Activated CD4-positive, alpha-beta T cell treated with anti-CD3 and anti-CD28 coated beads, Interleukin-10, Interleukin-2, amounts not matched to agents 100 ng/mL and 50 ng/mL, durations not matched to agents 16 hours and 8 hours (primary cell): ENCODE data around the gene KRTAP3-2.

Experiments
- DNase-seq: peaks from one replicate; pipeline ENCODE4 v3.0.0-alpha.2; 2020

Gene KRTAP3-2

GRCh38 chr17:41009936-41010335 lies 10.2 kb upstream of the KRTAP3-2 start:
- no peak for DNase-seq

- DNase-seq, result no peak
Measured at GRCh38 chr17:41009301-41009760, 9.6 kb upstream of the KRTAP3-2 start.

GRCh38 chr17:41008811-41009210 lies 9.1 kb upstream of the KRTAP3-2 start, which contains the start of gene KRTAP3-1:
KRTAP3-1 (minus strand) TSS chr17:41009128; CDS start chr17:41009074, 54 bp downstream.
- no peak for DNase-seq

- DNase-seq, result no peak
Measured at GRCh38 chr17:41004397-41004796, 4.7 kb upstream of the KRTAP3-2 start.

- no peak for DNase-seq
Measured at GRCh38 chr17:41003926-41004325, 4.2 kb upstream of the KRTAP3-2 start.

GRCh38 chr17:41002814-41003213 lies 3.1 kb upstream of the KRTAP3-2 start:
- DNase-seq, result no peak

- DNase-seq, result no peak
Measured at GRCh38 chr17:41001795-41002194, 2.1 kb upstream of the KRTAP3-2 start.

GRCh38 chr17:40997361-40997760 lies 2.3 kb downstream of the KRTAP3-2 start:
- DNase-seq, result no peak

GRCh38 chr17:40996829-40997228 lies 2.9 kb downstream of the KRTAP3-2 start:
- DNase-seq, result no peak

GRCh38 chr17:40995116-40995515 lies 4.6 kb downstream of the KRTAP3-2 start:
- DNase-seq, result no peak

- no peak for DNase-seq
Measured at GRCh38 chr17:40993839-40994238, 5.9 kb downstream of the KRTAP3-2 start, which contains the start of gene KRTAP3-3. KRTAP3-3 (minus strand) TSS chr17:40994164; CDS start chr17:40994097, 67 bp downstream.

- DNase-seq, result no peak
Measured at GRCh38 chr17:40993084-40993483, 6.6 kb downstream of the KRTAP3-2 start.

- no peak for DNase-seq
Measured at GRCh38 chr17:40992666-40993065, 7.0 kb downstream of the KRTAP3-2 start.

GRCh38 chr17:40986920-40987319 lies 12.8 kb downstream of the KRTAP3-2 start:
- no peak for DNase-seq

- no peak for DNase-seq
Measured at GRCh38 chr17:40984226-40984625, 15.5 kb downstream of the KRTAP3-2 start, which contains the start of gene KRT40. KRT40 (minus strand) TSS chr17:40984326; CDS start chr17:40984273, 53 bp downstream.

GRCh38 chr17:40981115-40981514 lies 18.6 kb downstream of the KRTAP3-2 start:
- no peak for DNase-seq

- no peak for DNase-seq
Measured at GRCh38 chr17:40980596-40980995, 19.1 kb downstream of the KRTAP3-2 start.

- no peak for DNase-seq
Measured at GRCh38 chr17:40980117-40980516, 19.6 kb downstream of the KRTAP3-2 start.

- no peak for DNase-seq
Measured at GRCh38 chr17:40978575-40979151, 21.0 kb downstream of the KRTAP3-2 start.

GRCh38 chr17:40975516-40975915 lies 24.2 kb downstream of the KRTAP3-2 start:
- no peak for DNase-seq

- no peak for DNase-seq
Measured at GRCh38 chr17:40974366-40974765, 25.3 kb downstream of the KRTAP3-2 start.

GRCh38 chr17:40967582-40967981 lies 32.1 kb downstream of the KRTAP3-2 start:
- no peak for DNase-seq

- no peak for DNase-seq
Measured at GRCh38 chr17:40966848-40967247, 32.9 kb downstream of the KRTAP3-2 start, which contains the start of gene KRT39. KRT39 (minus strand) TSS chr17:40966948; CDS start chr17:40966856, 92 bp downstream.

GRCh38 chr17:40963838-40964237 lies 35.9 kb downstream of the KRTAP3-2 start:
- DNase-seq, result peak; percentile 20

GRCh38 chr17:40962059-40962561 lies 37.6 kb downstream of the KRTAP3-2 start:
- DNase-seq, result no peak
